GM19023 (cell line): Measurements from ENCODE around the gene KCTD4.
"Not testable (repeated sequence)": the region's sequence is repeated elsewhere in the genome, so short reads cannot be mapped to it uniquely, and the experiment has no call there.

ENCODE experiments used
- ATAC-seq: cut with Tn5 transposase; IDR thresholded peaks from one replicate; pipeline ENCODE4 v1.9.1; 2021; ENCODE audit warnings: mild to moderate bottlenecking, moderate library complexity; ENCODE audit not compliant: unreplicated experiment

KCTD4 gene

DNA sequence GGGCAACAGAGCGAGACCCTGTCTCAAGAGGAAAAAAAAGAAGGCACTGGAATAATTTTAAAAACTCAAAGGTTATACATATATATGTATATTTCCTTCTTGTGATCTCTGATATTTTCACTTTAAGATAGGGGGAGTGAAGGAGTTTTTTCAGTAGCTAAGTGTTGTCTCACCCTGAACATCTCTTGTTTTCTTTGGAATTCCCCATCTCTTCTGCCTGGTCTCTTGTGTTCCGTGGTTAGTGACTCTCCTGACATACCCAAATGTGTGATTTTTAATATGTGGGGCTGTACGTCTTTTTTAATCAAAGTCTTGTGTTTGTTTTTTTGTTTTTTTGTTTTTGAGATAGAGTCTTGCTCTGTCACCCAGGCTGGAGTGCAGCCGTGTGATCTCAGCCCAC is 15.3 kb upstream of the KCTD4 start:
- no peak for ATAC-seq

GRCh38 chr13:45215392-45216077 is 14.7 kb upstream of the KCTD4 start:
- no peak for ATAC-seq

DNA sequence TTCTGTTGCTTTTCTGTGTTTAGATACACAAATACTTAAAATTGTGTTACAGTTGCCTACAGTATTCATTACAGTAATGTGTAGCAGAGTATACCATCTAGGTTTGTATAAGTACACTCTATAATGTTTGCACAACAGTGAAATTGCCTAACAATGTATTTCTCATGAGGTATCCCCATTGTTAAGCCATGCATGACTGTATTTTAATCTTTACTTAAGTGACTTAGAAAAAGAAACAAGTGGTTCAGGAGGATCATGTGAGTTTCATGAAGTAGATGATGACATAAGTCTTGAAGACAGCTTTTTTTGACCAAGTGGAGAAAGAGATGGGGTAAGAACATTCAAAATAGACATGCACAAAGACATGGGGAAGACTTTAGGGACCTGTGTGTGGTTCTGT is 8.4 kb upstream of the KCTD4 start:
- ATAC-seq = no peak

- no peak for ATAC-seq
These were observed 7.3 kb upstream of the KCTD4 start for GRCh38 chr13:45208132-45208531.

DNA sequence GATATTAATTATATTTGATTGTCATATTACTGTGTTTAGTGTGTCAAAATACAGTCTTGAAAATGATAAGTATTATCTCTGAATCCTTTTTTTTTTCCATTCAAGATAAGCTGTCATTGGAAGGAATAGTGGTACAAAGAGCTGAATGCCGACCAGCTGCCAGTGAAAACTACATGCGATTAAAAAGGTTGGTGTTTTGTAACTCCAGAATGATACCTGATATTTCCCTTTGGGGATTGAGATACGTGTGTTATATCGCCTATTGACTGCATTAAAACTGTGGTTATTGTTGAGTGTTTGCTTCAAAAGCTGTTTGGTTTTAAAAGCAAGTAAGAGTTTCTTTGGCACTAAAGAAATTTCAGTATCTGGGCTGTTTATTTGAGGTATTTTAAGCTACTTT is 6.5 kb upstream of the KCTD4 start:
- no peak for ATAC-seq

- peak; percentile 64 for ATAC-seq
These were observed 5.5 kb upstream of the KCTD4 start for GRCh38 chr13:45206340-45206739.

GRCh38 chr13:45205124-45205523 is 4.3 kb upstream of the KCTD4 start:
- ATAC-seq = no peak

DNA sequence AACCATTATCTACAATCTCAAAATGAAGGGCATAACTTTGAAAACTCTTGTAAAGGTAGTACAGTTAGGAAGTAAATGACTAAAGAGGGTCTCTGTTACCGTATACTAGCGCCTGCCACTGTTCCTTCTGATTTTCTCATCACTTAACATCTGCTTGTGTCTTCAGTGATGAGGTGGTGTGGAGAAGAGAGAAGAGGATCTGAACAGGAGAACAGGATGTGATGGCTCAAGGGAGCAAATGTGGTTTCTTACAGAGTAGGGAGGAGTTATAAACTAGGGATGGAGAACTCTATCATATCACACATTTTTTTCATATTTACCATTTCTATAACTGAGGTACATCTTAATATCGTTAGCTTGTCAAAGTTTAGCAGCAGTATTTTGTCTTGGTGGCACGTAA is 1.1 kb downstream of the KCTD4 start:
- no peak for ATAC-seq

GRCh38 chr13:45198924-45199323 is 1.9 kb downstream of the KCTD4 start:
- ATAC-seq = no peak

- no peak for ATAC-seq
These were observed 2.8 kb downstream of the KCTD4 start for GRCh38 chr13:45198041-45198440.

DNA sequence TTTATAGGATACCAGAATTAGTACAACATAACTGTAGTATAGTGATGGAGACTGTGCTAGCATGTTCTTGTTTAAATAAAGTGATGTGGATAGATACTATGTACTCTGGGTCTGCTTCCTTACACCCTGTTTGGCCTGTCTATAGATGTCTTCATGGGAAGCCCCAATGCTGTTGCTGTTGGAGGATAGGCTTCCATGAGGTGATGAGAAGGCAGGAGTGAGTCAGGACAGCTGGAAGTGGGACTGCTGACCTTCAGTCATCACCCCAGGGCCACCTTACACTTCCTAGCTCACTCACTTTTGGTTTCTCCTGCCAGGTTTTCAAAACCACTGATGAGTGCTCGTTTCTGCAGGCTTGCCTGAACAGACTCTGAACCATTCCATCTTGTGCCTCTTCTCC is 4.2 kb downstream of the KCTD4 start:
- no peak for ATAC-seq

- no peak for ATAC-seq
These were observed 4.7 kb downstream of the KCTD4 start for GRCh38 chr13:45196096-45196495.

DNA sequence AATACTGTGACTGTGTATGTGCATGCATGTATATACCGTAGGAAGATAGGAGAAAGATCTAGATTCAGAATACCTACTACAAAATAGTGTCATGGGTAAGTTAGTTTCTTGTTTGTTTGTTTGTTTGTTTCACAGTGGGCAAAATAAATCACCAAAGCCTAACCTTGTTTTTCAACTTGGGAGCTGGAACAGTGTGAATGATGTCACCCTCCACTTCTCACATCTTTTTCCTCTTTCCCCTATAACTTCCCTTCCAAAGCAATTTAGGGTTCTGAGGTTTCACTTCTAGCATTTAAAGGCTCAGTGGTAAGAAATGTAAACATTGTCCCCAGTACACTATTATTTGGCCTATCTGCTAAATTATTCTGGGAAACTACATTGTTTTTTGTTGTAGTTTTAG is 5.4 kb downstream of the KCTD4 start:
- ATAC-seq = no peak

GRCh38 chr13:45194081-45194939 is 6.5 kb downstream of the KCTD4 start:
- ATAC-seq = no peak

DNA sequence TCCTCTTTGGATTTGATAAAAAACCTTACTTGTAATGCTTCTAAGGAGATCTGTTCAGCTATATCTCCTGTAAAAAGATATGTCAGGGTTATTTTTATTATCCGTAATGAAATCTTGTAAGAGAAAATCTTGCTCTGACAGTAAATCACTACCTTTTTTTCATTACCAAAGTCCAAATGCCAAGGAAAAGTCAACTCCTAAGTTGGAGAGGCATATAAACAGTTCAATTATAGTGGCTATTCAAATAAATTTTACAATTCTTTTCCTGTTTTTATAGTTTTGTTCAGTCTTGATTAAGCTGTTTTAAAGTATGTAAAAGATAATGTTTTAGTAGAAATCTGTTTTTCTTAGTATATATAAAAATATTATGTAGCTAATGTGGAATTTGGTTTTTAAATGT is 9.0 kb downstream of the KCTD4 start:
- no peak for ATAC-seq

DNA sequence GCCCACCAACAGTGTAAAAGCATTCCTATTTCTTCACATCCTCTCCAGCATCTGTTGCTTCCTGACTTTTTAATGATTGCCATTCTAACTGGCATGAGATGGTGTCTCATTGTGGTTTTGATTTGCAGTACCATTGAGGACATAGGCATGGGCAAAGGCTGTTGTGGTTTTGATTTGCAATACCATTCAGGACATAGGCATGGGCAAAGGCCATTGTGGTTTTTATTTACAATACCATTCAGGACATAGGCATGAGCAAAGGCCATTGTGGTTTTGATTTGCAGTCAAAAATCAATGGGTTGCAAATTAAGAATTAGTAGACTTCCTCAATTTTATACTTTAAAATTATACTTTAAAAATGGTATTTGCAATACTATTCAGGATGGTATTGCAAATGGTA is 11.3 kb downstream of the KCTD4 start:
- ATAC-seq = not testable (repeated sequence)

- not testable (repeated sequence) for ATAC-seq
These were observed 11.8 kb downstream of the KCTD4 start for GRCh38 chr13:45189077-45189476.

- no peak for ATAC-seq
These were observed 15.6 kb downstream of the KCTD4 start for GRCh38 chr13:45185286-45185685.

DNA sequence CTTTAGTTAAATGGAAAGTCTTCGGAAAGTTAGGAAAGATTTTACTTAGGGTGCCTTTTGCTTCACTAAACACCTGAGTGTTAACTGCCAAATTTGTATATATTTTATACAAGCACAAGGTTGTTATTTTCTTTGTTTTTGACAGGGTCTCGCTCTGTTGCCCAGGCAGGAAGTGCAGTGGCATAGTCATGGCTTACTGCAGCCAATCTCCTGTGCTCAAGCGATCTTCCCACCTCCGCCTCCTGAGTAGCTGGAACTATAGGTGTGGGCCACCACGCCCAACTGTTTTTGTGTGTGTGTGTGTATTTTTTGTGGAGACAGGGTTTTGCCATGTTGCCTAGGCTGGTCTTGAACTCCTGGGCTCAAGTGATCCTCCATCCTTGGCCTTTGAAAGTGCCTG is 16.2 kb downstream of the KCTD4 start:
- no peak for ATAC-seq

DNA sequence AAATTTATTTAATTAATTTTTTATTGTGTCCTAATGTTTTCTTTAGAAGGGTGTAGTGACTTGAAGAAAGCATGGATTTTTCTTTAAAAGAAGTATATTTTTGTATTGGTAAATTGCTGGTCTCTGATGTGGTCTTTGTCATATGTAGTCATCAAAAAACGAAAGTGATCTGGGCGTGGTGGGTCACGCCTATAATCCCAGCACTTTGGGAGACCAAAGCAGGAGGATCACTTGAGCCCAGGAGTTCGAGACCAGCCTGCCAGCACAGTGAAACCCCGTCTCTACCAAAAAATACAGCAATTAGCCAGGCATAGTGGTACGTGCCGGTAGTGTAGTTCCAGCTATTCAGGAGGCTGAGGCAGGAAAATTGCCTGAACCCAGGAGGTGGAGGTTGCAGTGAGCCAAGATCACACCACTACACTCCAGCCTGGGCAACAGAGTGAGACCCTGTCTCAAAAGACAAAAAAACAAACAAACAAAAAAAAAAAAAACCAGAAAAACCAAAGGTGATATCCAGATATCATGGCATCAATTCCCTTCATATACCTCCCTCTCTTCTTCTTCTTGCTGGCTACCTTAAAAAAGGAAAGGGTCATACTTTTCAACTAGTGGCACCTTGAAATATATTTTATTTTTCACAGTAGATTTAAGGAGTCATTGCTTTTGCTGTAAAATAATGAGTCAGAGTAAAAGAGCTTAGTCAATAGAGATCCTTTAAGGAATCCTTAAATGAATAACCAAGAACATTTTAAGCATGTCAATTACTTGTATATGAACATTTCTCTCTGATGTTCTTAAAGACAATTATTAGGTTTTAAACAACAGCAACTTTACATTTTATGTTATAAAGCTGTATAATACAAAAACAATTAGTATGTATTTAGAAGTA is 19.9 kb downstream of the KCTD4 start:
- ATAC-seq = no peak

DNA sequence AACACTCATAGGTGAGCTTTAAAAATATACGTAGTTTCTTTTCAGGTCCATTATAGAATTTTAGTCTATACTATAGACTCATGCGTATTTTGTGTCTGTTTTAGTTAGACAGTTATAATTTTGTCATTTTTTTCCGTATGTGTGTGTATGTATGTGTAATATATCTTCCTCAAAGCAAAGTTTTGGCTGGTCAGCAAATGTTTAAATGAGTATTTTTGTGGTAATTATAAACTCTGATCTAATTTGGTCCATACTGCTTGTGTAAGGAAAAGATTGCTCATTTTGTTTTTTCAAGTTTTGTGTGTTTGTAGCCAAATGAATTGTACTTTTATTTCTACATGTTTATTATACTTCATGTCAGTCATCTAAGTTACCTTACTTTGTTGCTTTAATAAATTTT is 20.5 kb downstream of the KCTD4 start:
- ATAC-seq = no peak
